Upper lobe of left lung (tissue), 6 donors: Measurements from ENCODE around the gene PRKAR1B. TPM values are rescaled to one million over a fixed set of nuclear protein-coding genes. Genes with fewer than 3 reads are reported as not detected.
"Not testable (repeated sequence)": the region's sequence is repeated elsewhere in the genome, so short reads cannot be mapped to it uniquely, and the experiment has no call there.

ENCODE experiments used
- ATAC-seq, 2 donors: fragments of 200-7000 bp; cut with Tn5 transposase; one replicate each; pipeline ENCODE4 v1.9.1; 2022; ENCODE audit warnings: mild to moderate bottlenecking in 2 of 2, moderate library complexity in 2 of 2; ENCODE audit not compliant: low FRiP score in 2 of 2
- DNase-seq, 2 donors: peaks; one replicate each; pipeline ENCODE4 v3.0.0-alpha.2; 2019 to 2020
- H3K27ac ChIP-seq, 4 donors: fragments of 200-600 bp; sonication (generic); one replicate each; pipeline ENCODE4 v1.5.1; 2016 to 2019
- H3K27me3 ChIP-seq, 4 donors: fragments of 200-600 bp; sonication (generic); one replicate each; pipeline ENCODE4 v1.5.1; 2017 to 2019
- H3K36me3 ChIP-seq, 4 donors: fragments of 200-600 bp; sonication (generic); one replicate each; pipeline ENCODE4 v1.5.1; 2016 to 2019
- H3K4me1 ChIP-seq, 4 donors: fragments of 200-600 bp; sonication (generic); one replicate each; pipeline ENCODE4 v1.5.1; 2018 to 2019
- H3K4me3 ChIP-seq, 4 donors: fragments of 200-600 bp; sonication (generic); one replicate each; pipeline ENCODE4 v1.5.1; 2017 to 2019; ENCODE audit warnings: mild to moderate bottlenecking in 2 of 4, moderate library complexity in 1 of 4
- H3K9me3 ChIP-seq, 4 donors: fragments of 200-600 bp; sonication (generic); one replicate each; pipeline ENCODE4 v1.5.1; 2018 to 2019
- CTCF ChIP-seq, 6 experiments: fragments of 450-650 bp in 4 of 6; fragments of 200-600 bp in 2 of 6; sonication (generic) in 2 of 6; IDR thresholded peaks; one replicate each; pipeline ENCODE4 v1.5.1; 2016 to 2019; ENCODE audit warnings: antibody characterized with exemption in 6 of 6
- EP300 ChIP-seq, 4 donors: sonication (generic); formaldehyde crosslinking; IDR thresholded peaks; one replicate each; pipeline ENCODE4 v1.5.1; 2017; ENCODE audit warnings: antibody characterized with exemption in 4 of 4, control low read depth in 2 of 4
- POLR2A ChIP-seq, 4 donors: fragments of 450-650 bp; IDR thresholded peaks; one replicate each; pipeline ENCODE4 v1.5.1; 2016 to 2017; ENCODE audit warnings: antibody characterized with exemption in 4 of 4, mild to moderate bottlenecking in 2 of 4
- POLR2AphosphoS5 ChIP-seq, 2 donors: sonication (generic); formaldehyde crosslinking; IDR thresholded peaks; one replicate each; pipeline ENCODE4 v1.5.1; 2017; ENCODE audit warnings: antibody characterized with exemption in 2 of 2
- WGBS, 2 donors: methylation state at CpG; one replicate each; pipeline ENCODE4 v1.1.5; 2017 to 2018; 5-methylcytosine and 5-hydroxymethylcytosine counted together
- total RNA-seq, 6 donors: library from RNA; depleted of rRNA in 4 of 6; stranded (reverse); fragments of >200 nt in 4 of 6; gene quantifications; one replicate each; pipeline versions ENCODE4 v1.1.0 to v1.2.1, GENCODE V29; 2016 to 2021
- donor health status: DM: no; HTN: no; CAD: no; lungs with moderate emphysema.
- donor health status: DM: no; HTN: yes; CAD: no; lungs with severe emphysema.

PRKAR1B gene
- total RNA-seq, 6 donors from 2014 or later, result 10.3 to 24.4 (median 20.9) TPM

DNA sequence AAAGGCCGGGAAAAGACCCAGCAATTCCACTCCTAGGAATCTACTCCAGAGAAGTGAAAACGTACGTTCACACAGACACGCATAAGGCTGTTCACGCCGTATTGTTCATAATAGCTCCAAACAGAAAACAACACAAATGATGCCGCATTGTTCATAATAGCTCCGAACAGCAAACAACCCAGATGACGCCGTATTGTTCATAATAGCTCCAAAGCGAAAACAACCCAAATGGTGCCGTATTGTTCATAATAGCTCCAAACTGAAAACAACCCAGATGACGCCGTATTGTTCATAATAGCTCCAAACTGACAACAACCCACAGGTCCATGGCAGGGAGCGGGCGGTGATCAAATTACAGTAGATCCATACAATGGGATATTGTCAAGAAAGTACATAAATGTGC lies 85.8 kb downstream of the PRKAR1B start:
- Histone ChIP-seq H3K4me3 (no peak overlapping the region), H3K27ac (no peak overlapping the region), H3K36me3 (no peaks in the 10 kb centered on the region), H3K27me3 (no peaks in the 10 kb centered on the region), H3K9me3 (peaks cover 0 to 5% (median 0%) of the 10 kb centered on the region in 4 donors), H3K4me1 (no peaks in the 10 kb centered on the region)
- WGBS, 2 donors, result 87 to 94% methylated on average over 16 of the region's 16 CpGs
- DNase-seq (no peak), ATAC-seq (no peak)
- TF ChIP-seq EP300 (IDR thresholded peaks at IDR 0.05) (no peak), POLR2A (IDR thresholded peaks at IDR 0.05) (no peak), CTCF (IDR thresholded peaks at IDR 0.05) (no peak), POLR2AphosphoS5 (IDR thresholded peaks at IDR 0.05) (no peak)

DNA sequence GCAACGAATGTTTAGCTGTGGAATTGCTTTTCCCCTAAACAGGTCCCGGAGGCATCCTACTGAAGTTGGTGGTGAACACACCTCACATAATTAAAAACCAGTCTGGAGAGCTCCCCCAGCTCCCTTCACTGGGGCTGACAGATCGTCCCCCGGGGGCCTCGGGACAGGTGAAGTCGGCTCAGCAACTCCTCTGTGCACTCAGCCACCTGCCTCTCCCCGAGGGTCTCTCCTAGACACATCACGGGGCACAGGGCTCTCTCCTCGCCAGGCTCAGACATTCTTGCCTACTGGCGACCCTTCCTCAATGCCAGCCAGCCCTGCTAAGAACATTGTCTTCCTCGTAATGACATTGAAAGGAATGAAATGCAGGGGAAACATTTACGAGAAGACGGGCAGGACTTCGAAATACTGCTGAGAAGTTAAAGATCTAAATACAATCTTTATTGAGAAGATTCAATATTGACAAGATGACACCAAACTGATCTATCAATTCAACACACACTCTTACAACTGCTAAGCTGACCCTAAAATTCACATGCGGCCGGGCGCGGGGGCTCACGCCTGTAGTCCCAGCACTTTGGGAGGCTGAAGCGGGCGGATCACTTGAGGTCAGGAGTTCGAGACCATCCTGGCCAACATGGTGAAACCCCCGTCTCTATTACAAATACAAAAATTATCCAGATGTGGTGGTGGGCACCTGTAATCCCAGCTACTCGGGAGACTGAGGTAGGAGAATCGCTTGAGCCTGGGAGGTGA lies 88.6 kb downstream of the PRKAR1B start:
- no peak for DNase-seq
- no peak for ATAC-seq
- Histone ChIP-seq H3K4me1 (no peaks in the 10 kb centered on the region), H3K27me3 (no peaks in the 10 kb centered on the region), H3K36me3 (no peaks in the 10 kb centered on the region), H3K9me3 (no peaks in the 10 kb centered on the region), H3K27ac (no peak overlapping the region), H3K4me3 (no peak overlapping the region)
- TF ChIP-seq EP300 (IDR thresholded peaks at IDR 0.05) (no peak), CTCF (IDR thresholded peaks at IDR 0.05) (no peak), POLR2A (IDR thresholded peaks at IDR 0.05) (no peak), POLR2AphosphoS5 (IDR thresholded peaks at IDR 0.05) (no peak)
- 94 to 97% methylated on average over 25 of the region's 25 CpGs for WGBS, 2 donors

DNA sequence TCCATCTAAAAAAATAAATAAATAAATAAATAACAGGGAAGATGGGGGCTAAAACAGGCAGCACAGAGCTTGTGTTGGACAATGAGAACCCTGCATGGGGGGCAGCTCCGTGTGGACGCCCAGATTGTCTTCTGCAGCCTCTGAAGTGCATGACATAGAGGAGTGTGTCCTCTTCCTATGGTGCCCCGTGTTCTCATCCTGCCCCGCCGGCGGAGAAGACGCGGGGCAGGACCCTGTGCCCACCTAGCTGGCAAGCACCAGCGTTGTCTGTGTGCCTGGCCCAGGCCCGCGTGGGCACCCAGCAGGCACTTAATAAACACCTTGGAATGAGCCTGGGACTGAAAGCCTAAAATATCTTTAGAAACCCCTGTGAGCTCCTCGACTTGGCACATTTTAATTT lies 89.3 kb downstream of the PRKAR1B start:
- H3K9me3 ChIP-seq, result no peaks in the 10 kb centered on the region
- TF ChIP-seq CTCF (IDR thresholded peaks at IDR 0.05), result no peak
- TF ChIP-seq POLR2AphosphoS5 (IDR thresholded peaks at IDR 0.05), result no peak
- no peak for TF ChIP-seq EP300 (IDR thresholded peaks at IDR 0.05)
- no peak for TF ChIP-seq POLR2A (IDR thresholded peaks at IDR 0.05)
- no peaks in the 10 kb centered on the region for H3K4me1 ChIP-seq
- H3K27ac ChIP-seq, result no peak overlapping the region
- WGBS, 2 donors, result 90 to 93% methylated on average over 7 to 12 of the region's 12 CpGs
- no peaks in the 10 kb centered on the region for H3K27me3 ChIP-seq
- ATAC-seq, result no peak
- no peak overlapping the region for H3K4me3 ChIP-seq
- no peak for DNase-seq
- no peaks in the 10 kb centered on the region for H3K36me3 ChIP-seq

DNA sequence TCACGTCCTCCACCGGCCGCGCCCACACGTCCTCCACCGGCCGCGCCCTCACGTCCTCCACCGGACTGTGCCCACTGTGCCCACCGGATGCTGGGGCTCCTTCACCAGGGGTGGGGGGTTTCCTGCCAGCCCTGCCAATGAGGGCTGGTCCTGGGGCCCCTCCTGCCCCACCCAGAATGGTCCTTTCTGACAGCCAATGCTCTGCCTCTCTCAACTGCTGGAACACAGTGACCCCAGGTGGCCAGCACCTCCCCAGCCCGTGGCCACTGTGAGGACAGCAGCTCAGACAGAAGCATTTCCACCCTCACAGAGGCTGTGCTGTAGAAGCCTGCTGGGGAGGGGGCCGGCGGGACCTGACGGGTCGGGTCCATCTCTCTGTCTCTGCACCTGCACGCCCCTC lies 90.7 kb downstream of the PRKAR1B start:
- H3K4me3 ChIP-seq, result no peak overlapping the region
- H3K27ac ChIP-seq, result peak overlapping the region in 1 of 4 donors; percentile 34
- no peak for TF ChIP-seq EP300 (IDR thresholded peaks at IDR 0.05)
- no peak for TF ChIP-seq POLR2AphosphoS5 (IDR thresholded peaks at IDR 0.05)
- TF ChIP-seq POLR2A (IDR thresholded peaks at IDR 0.05), result no peak
- peak; percentile 23 to 57 (median 40) for TF ChIP-seq CTCF (IDR thresholded peaks at IDR 0.05)
- no peaks in the 10 kb centered on the region for H3K36me3 ChIP-seq
- DNase-seq (no peak), ATAC-seq (peak; percentile 24 to 58)
- 83 to 100% methylated on average over 7 to 8 of the region's 17 CpGs for WGBS, 2 donors
- H3K9me3 ChIP-seq, result no peaks in the 10 kb centered on the region
- no peaks in the 10 kb centered on the region for H3K27me3 ChIP-seq
- no peaks in the 10 kb centered on the region for H3K4me1 ChIP-seq

DNA sequence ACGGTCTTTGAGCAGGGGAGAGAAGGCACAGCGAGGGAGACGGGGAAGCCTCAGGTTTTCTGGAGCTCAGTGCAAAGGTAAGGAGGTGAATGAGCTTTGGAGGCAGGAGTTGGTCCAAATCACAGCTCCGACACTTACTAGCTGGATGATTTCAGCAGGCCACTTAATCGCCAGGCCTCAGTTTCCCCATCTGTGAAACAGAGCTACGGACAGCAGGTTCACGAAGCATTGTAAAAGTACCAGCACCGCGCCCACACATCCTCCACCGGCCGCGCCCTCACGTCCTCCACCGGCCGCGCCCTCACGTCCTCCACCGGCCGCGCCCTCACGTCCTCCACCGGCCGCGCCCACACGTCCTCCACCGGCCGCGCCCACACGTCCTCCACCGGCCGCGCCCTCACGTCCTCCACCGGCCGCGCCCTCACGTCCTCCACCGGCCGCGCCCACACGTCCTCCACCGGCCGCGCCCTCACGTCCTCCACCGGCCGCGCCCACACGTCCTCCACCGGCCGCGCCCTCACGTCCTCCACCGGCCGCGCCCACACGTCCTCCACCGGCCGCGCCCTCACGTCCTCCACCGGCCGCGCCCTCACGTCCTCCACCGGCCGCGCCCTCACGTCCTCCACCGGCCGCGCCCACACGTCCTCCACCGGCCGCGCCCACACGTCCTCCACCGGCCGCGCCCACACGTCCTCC lies 91.2 kb downstream of the PRKAR1B start:
- not testable (repeated sequence) for ATAC-seq, H3K27me3 ChIP-seq, H3K4me3 ChIP-seq, H3K9me3 ChIP-seq, DNase-seq, H3K27ac ChIP-seq, H3K36me3 ChIP-seq, H3K4me1 ChIP-seq
- 93% methylated on average over 23 to 36 of the region's 81 CpGs for WGBS, 2 donors
